Colonic mucosa (tissue), 4 donors: ENCODE data around the gene ABHD17A. TPM values are rescaled to one million over a fixed set of nuclear protein-coding genes. Genes with fewer than 3 reads are reported as not detected.

Source experiments
- DNase-seq: peaks from one replicate; pipeline ENCODE4 v3.0.0-alpha.2; 2020
- H3K27ac ChIP-seq: fragments of 200-600 bp; one replicate; pipeline ENCODE4 v1.8.0; 2021
- H3K27me3 ChIP-seq: fragments of 200-600 bp; one replicate; pipeline ENCODE4 v1.8.0; 2021
- H3K36me3 ChIP-seq: fragments of 200-600 bp; one replicate; pipeline ENCODE4 v1.8.0; 2021
- H3K4me1 ChIP-seq: fragments of 200-600 bp; one replicate; pipeline ENCODE4 v1.8.0; 2021; ENCODE audit warnings: mild to moderate bottlenecking
- H3K4me3 ChIP-seq: fragments of 200-600 bp; one replicate; pipeline ENCODE4 v1.8.0; 2021
- H3K9ac ChIP-seq, 2 donors: one replicate each; pipeline ENCODE4 v1.7.0; 2013; ENCODE audit warnings: control low read depth in 2 of 2, low read depth in 2 of 2, low read length in 2 of 2
- H3K9me3 ChIP-seq: fragments of 200-600 bp; one replicate; pipeline ENCODE4 v1.8.0; 2021
- CTCF ChIP-seq: fragments of 200-600 bp; IDR thresholded peaks from one replicate; pipeline ENCODE4 v1.8.0; 2022; ENCODE audit warnings: antibody characterized with exemption, mild to moderate bottlenecking
- intact Hi-C: fragments of 100-400 bp; cut with DNase I; formaldehyde crosslinking; loops from one replicate; pipeline ENCODE4 v1.14.1; 2022
- total RNA-seq, 2 donors: library from RNA; stranded (reverse); fragmentation: NEBNext Ultra II Directional in 1 of 2; extraction: Animal tissue kit (Norgen Biotek cat#: 25700) in 1 of 2; gene quantifications; one replicate each; pipeline ENCODE4 v1.2.1, GENCODE V29; 2021
- donor health status: healthy.
- donor health status: DM: no; HTN: no; CAD: no.
- donor health status: DM: no; HTN: no; CAD: no.

Gene ABHD17A
- total RNA-seq, 2 donors from 2014 or later, result 53.3 to 78.5 TPM

GRCh38 chr19:1843116-1843515 lies 42.2 kb downstream of the ABHD17A start:
- no peak overlapping the region for H3K4me3 ChIP-seq
- H3K27me3 ChIP-seq, result no peaks in the 10 kb centered on the region
- H3K4me1 ChIP-seq, result peaks cover 41% of the 10 kb centered on the region
- H3K36me3 ChIP-seq, result no peaks in the 10 kb centered on the region
- H3K27ac ChIP-seq, result no peak overlapping the region
- DNase-seq, result no peak
- intact Hi-C loops, result no loop called here
- no peaks in the 10 kb centered on the region for H3K9me3 ChIP-seq
- no peak for TF ChIP-seq CTCF
- H3K9ac ChIP-seq, result no peak overlapping the region

GRCh38 chr19:1841209-1841924 lies 43.9 kb downstream of the ABHD17A start:
- no peak overlapping the region for H3K4me3 ChIP-seq
- no peaks in the 10 kb centered on the region for H3K36me3 ChIP-seq
- DNase-seq, result no peak
- peak overlapping the region; percentile 84 for H3K27ac ChIP-seq
- no peaks in the 10 kb centered on the region for H3K27me3 ChIP-seq
- TF ChIP-seq CTCF, result no peak
- peak overlapping the region in 1 of 2 donors; percentile 84 for H3K9ac ChIP-seq
- H3K4me1 ChIP-seq, result peaks cover 37% of the 10 kb centered on the region
- intact Hi-C loops, result no loop called here
- H3K9me3 ChIP-seq, result no peaks in the 10 kb centered on the region

GRCh38 chr19:1840541-1841115 lies 44.7 kb downstream of the ABHD17A start:
- H3K4me3 ChIP-seq, result no peak overlapping the region
- no peaks in the 10 kb centered on the region for H3K9me3 ChIP-seq
- peak overlapping the region; percentile 84 for H3K27ac ChIP-seq
- intact Hi-C loops, result no loop called here
- H3K36me3 ChIP-seq, result no peaks in the 10 kb centered on the region
- DNase-seq, result no peak
- TF ChIP-seq CTCF, result no peak
- H3K4me1 ChIP-seq, result peaks cover 36% of the 10 kb centered on the region
- peak overlapping the region; percentile 12 to 84 for H3K9ac ChIP-seq
- H3K27me3 ChIP-seq, result no peaks in the 10 kb centered on the region

GRCh38 chr19:1839658-1840540 lies 45.4 kb downstream of the ABHD17A start:
- Histone ChIP-seq H3K9ac (peak overlapping the region in 1 of 2 donors; percentile 84), H3K4me3 (no peak overlapping the region), H3K36me3 (no peaks in the 10 kb centered on the region), H3K27ac (peak overlapping the region; percentile 84), H3K9me3 (no peaks in the 10 kb centered on the region), H3K4me1 (peaks cover 36% of the 10 kb centered on the region), H3K27me3 (no peaks in the 10 kb centered on the region)
- DNase-seq, result peak; percentile 87
- intact Hi-C loops, result no loop called here
- TF ChIP-seq CTCF, result no peak

- Histone ChIP-seq H3K4me1 (peaks cover 32% of the 10 kb centered on the region), H3K9ac (peak overlapping the region; percentile 14 to 22), H3K27ac (peak overlapping the region; percentile 84), H3K36me3 (no peaks in the 10 kb centered on the region), H3K27me3 (no peaks in the 10 kb centered on the region), H3K9me3 (no peaks in the 10 kb centered on the region), H3K4me3 (no peak overlapping the region)
- intact Hi-C loops, result no loop called here
- peak; percentile 71 for DNase-seq
- TF ChIP-seq CTCF, result peak; percentile 95
These were observed 47.6 kb downstream of the ABHD17A start for GRCh38 chr19:1837625-1838105.
